A549 treated with CpdA at 1 μM for 4 hours (cell line): ENCODE results near the gene TMEM18. TPM values are rescaled to one million over a fixed set of nuclear protein-coding genes. Genes with fewer than 3 reads are reported as not detected.

ENCODE experiments used
- total RNA-seq: library from RNA; stranded (reverse); fragments of 200-300 nt; extraction: Qiagen RNA extraction; gene quantifications from 5 replicates; pipeline ENCODE4 v1.2.3, GENCODE V29; 2022; ENCODE audit warnings: low read depth

TMEM18 gene
- total RNA-seq, result 38.3 to 51.0 TPM (median 46.3 TPM) in 5 replicates

DNA sequence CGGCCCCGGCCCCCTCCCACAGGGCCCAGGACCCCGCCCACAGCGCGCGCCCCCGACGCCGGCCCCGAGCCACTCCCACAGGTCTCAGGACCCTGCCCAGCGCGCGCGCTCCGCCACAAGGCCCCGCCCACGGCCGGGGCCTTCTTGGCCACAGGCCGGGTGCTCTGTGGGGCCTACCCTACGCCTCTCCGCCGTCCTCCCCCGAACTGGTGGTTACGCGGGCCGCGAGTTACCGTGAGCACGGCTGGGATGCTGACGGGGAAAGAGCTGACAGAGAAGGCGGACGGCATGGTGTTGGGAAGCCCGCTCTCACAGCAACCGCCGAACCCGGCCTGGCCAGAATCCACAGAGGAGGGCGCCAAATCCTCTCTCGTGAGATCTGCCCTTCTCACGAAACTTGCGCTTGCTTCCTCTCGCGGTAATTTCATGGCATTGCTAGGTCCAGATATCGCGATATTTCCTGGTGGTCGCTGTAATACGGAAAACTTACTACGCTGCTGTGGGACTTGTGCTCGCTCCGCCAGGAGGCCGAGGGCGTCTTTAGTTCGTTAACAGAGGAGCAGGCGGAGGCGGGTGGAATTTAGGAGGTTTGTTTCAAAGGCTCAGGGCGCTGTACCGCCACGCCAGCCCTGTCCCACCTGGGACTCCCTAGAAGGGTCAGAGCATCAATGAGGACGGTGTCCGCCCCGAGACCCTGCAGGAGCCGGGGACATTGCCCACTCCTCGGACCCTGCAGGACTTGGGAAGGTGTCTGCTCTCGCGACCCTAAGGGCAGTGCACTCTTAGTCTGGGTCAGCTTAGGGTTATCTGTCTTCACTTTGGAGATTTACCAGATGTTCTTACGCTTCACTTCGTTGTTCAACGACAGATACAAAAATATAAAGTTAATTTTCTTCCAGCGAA is at the start of gene TMEM18:
Gene TMEM18 (minus strand): TSS at position 351 of the 903 bp plus-strand sequence. CDS start 61 bp downstream, at position 290.

